GM23338 (cell line): ENCODE results near the gene ROCK2. TPM values are rescaled to one million over a fixed set of nuclear protein-coding genes. Genes with fewer than 3 reads are reported as not detected.

Experiments used
- ATAC-seq: fragments of 200-7000 bp; cut with Tn5 transposase; 3 replicates; pipeline ENCODE4 v1.9.1; 2020
- DNase-seq: peaks from one replicate; pipeline ENCODE4 v3.0.0-alpha.2; 2015; ENCODE audit warnings: low spot score
- H2AFZ ChIP-seq: fragments of 200-600 bp; sonication (generic); 2 replicates; pipeline ENCODE4 v1.8.0; 2016; ENCODE audit warnings: antibody characterized with exemption, mild to moderate bottlenecking, moderate library complexity
- H3F3A ChIP-seq: fragments of 200-600 bp; sonication (generic); replicated peaks from 2 replicates; pipeline ENCODE4 v1.8.0; 2017; ENCODE audit warnings: antibody characterized with exemption, mixed run types, low read depth
- H3K27ac ChIP-seq: fragments of 200-600 bp; sonication (generic); 2 replicates; pipeline ENCODE4 v1.6.1; 2016; ENCODE audit warnings: low read depth
- H3K27me3 ChIP-seq: fragments of 200-600 bp; sonication (generic); 2 replicates; pipeline ENCODE4 v1.8.0; 2016; ENCODE audit warnings: mild to moderate bottlenecking, mixed run types, moderate library complexity; ENCODE audit not compliant: insufficient read depth
- H3K36me3 ChIP-seq: fragments of 200-600 bp; sonication (generic); 2 replicates; pipeline ENCODE4 v1.8.0; 2016; ENCODE audit warnings: mild to moderate bottlenecking; ENCODE audit not compliant: insufficient read depth
- H3K4me1 ChIP-seq: fragments of 200-600 bp; sonication (generic); 2 replicates; pipeline ENCODE4 v1.8.0; 2016; ENCODE audit warnings: mild to moderate bottlenecking, moderate library complexity; ENCODE audit not compliant: insufficient read depth
- H3K4me2 ChIP-seq: fragments of 200-600 bp; sonication (generic); 2 replicates; pipeline ENCODE4 v1.7.1; 2017; ENCODE audit warnings: mixed run types
- H3K4me3 ChIP-seq: fragments of 200-600 bp; sonication (generic); 2 replicates; pipeline ENCODE4 v1.6.1; 2016; ENCODE audit warnings: mixed run types
- H3K79me2 ChIP-seq: fragments of 200-600 bp; sonication (generic); replicated peaks from 2 replicates; pipeline ENCODE4 v1.8.0; 2017; ENCODE audit warnings: mild to moderate bottlenecking; ENCODE audit not compliant: insufficient read depth
- H3K9me2 ChIP-seq: fragments of 200-600 bp; sonication (generic); 2 replicates; pipeline ENCODE4 v1.8.0; 2017; ENCODE audit not compliant: insufficient read depth
- H4K20me1 ChIP-seq: fragments of 200-600 bp; sonication (generic); replicated peaks from 2 replicates; pipeline ENCODE4 v1.8.0; 2017; ENCODE audit warnings: mild to moderate bottlenecking; ENCODE audit not compliant: insufficient read depth
- H3K27ac Mint-ChIP-seq: 2 replicates; pipeline ENCODE4 v1.8.0; 2020; ENCODE audit warnings: inconsistent platforms, mild to moderate bottlenecking, moderate library complexity, mixed read lengths
- H3K27me3 Mint-ChIP-seq: 3 replicates; pipeline ENCODE4 v1.8.0; 2022; ENCODE audit warnings: low read depth, mild to moderate bottlenecking, moderate library complexity, mixed read lengths, inconsistent platforms; ENCODE audit not compliant: insufficient read depth, poor library complexity
- H3K36me3 Mint-ChIP-seq: 3 replicates; pipeline ENCODE4 v1.8.0; 2021; ENCODE audit warnings: low read depth, mild to moderate bottlenecking, inconsistent platforms, moderate library complexity, mixed read lengths
- H3K4me1 Mint-ChIP-seq: 3 replicates; pipeline ENCODE4 v1.8.0; 2020; ENCODE audit warnings: mild to moderate bottlenecking, inconsistent platforms, mixed read lengths
- H3K4me3 Mint-ChIP-seq: 3 replicates; pipeline ENCODE4 v1.8.0; 2021; ENCODE audit warnings: moderate library complexity, mild to moderate bottlenecking, inconsistent platforms, mixed read lengths
- H3K9me3 Mint-ChIP-seq: 3 replicates; pipeline ENCODE4 v1.8.0; 2020; ENCODE audit warnings: moderate library complexity, mild to moderate bottlenecking, inconsistent platforms, mixed read lengths
- CREB1 ChIP-seq: fragments of 250-450 bp; sonication (Bioruptor Pico); IDR thresholded peaks from 2 replicates; pipeline ENCODE4 v1.5.0; 2020; ENCODE audit warnings: low read depth, mild to moderate bottlenecking, moderate library complexity
- EZH2 ChIP-seq: fragments of 200-600 bp; sonication (generic); IDR thresholded peaks from one replicate; pipeline ENCODE4 v1.8.0; 2017; ENCODE audit warnings: antibody characterized with exemption, mild to moderate bottlenecking, low read depth; ENCODE audit not compliant: unreplicated experiment
- EZH2phosphoT487 ChIP-seq: fragments of 200-600 bp; sonication (generic); IDR thresholded peaks from one replicate; pipeline ENCODE4 v1.8.1; 2018; ENCODE audit warnings: antibody characterized with exemption; ENCODE audit not compliant: unreplicated experiment
- JUNB ChIP-seq: IDR thresholded peaks from one replicate; pipeline ENCODE4 v1.6.1; 2016; ENCODE audit warnings: antibody characterized with exemption; ENCODE audit not compliant: unreplicated experiment
- NANOG ChIP-seq: IDR thresholded peaks from 2 replicates; pipeline ENCODE4 v1.6.1; 2016; ENCODE audit warnings: antibody characterized with exemption, borderline replicate concordance
- POLR2AphosphoS5 ChIP-seq: IDR thresholded peaks from 2 replicates; pipeline ENCODE4 v1.6.1; 2016; ENCODE audit warnings: antibody characterized with exemption, low read depth
- STAT1 ChIP-seq: IDR thresholded peaks from one replicate; pipeline ENCODE4 v1.6.1; 2016; ENCODE audit warnings: antibody characterized with exemption; ENCODE audit not compliant: unreplicated experiment
- ZNF114 ChIP-seq: fragments of 250-450 bp; sonication (Bioruptor Pico); IDR thresholded peaks from 2 replicates; pipeline ENCODE4 v1.5.0; 2020; ENCODE audit warnings: mild to moderate bottlenecking, moderate library complexity
- ZNF331 ChIP-seq: fragments of 250-450 bp; sonication (Bioruptor Pico); IDR thresholded peaks from 2 replicates; pipeline ENCODE4 v1.5.0; 2020; ENCODE audit warnings: low read depth, mild to moderate bottlenecking, moderate library complexity
- polyA plus RNA-seq: library from polyadenylated mRNA; unstranded; fragments of >200 nt; fragmentation: Nextera tagmentation; extraction: Ambion mirVana; gene quantifications from 2 replicates; pipeline ENCODE4 v1.2.1, GENCODE V29; 2016
- total RNA-seq: library from RNA; depleted of rRNA; stranded (reverse); fragments of >200 nt; shearing (Covaris generic); gene quantifications from 2 replicates; pipeline ENCODE4 v1.2.3, GENCODE V29; 2014
- TF ChIP-seq, protein P1 (sequence below): IDR thresholded peaks from one replicate; pipeline ENCODE4 v1.6.1; 2018; ENCODE audit warnings: antibody characterized with exemption; ENCODE audit not compliant: unreplicated experiment
- TF ChIP-seq, protein P2 (sequence below): fragments of 250-450 bp; sonication (Bioruptor Pico); IDR thresholded peaks from 2 replicates; pipeline ENCODE4 v1.5.0; 2020; ENCODE audit warnings: mild to moderate bottlenecking, moderate library complexity
- TF ChIP-seq, protein P3 (sequence below): IDR thresholded peaks from 2 replicates; pipeline ENCODE4 v1.6.1; 2016; ENCODE audit warnings: antibody characterized with exemption
- TF ChIP-seq, protein P4 (sequence below), 2 experiments: fragments of 200-600 bp in 1 of 2; sonication (generic) in 1 of 2; conservative IDR thresholded peaks; 2 replicates each; pipeline versions ENCODE4 v1.5.1 to v1.6.1; 2016 to 2017; ENCODE audit warnings: antibody characterized with exemption in 2 of 2, low read depth in 2 of 2, mild to moderate bottlenecking in 2 of 2, moderate library complexity in 1 of 2

ROCK2 gene
- total and polyA plus RNA-seq, 2 experiments from 2014 or later = 16.4 to 28.0 TPM

DNA sequence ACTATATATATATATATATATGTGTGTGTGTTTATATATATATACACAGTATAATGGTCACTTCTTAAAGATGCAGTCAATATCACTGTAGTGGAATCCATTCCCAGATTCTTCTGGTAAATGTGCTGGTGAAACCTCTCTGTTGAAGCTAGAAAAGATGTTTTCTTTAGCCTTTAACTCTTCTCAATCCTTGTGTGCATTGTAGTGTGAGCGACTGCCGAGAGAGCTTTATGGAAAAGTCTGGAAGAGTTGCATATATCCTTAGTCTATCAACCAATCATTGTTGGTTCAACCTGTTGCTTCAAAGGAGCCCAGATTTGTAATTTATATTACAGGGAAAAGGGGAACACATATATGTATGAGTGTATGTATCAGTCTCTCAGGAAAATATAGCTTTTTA lies 161.5 kb downstream of the ROCK2 start:
- DNase-seq (no peak), ATAC-seq (no peak)
- H2AFZ ChIP-seq = no peak overlapping the region
- no peak overlapping the region for H3K4me3 Mint-ChIP-seq
- H3K27ac ChIP-seq = no peak overlapping the region
- no peak overlapping the region for H3K4me3 ChIP-seq
- H3K9me3 Mint-ChIP-seq = no peaks in the 10 kb centered on the region; the same call in 2 of the 3 replicates
- H3K4me2 ChIP-seq = no peak overlapping the region
- no peaks in the 10 kb centered on the region for H3K27me3 ChIP-seq
- peaks cover 10% of the 10 kb centered on the region; the same call in 1 of the 2 replicates for H3K36me3 ChIP-seq
- H3K4me1 ChIP-seq = no peaks in the 10 kb centered on the region
- H3K27ac Mint-ChIP-seq = no peak overlapping the region
- no peaks in the 10 kb centered on the region for H3K9me2 ChIP-seq
- no peaks in the 10 kb centered on the region for H4K20me1 ChIP-seq
- TF ChIP-seq, protein P1, sequence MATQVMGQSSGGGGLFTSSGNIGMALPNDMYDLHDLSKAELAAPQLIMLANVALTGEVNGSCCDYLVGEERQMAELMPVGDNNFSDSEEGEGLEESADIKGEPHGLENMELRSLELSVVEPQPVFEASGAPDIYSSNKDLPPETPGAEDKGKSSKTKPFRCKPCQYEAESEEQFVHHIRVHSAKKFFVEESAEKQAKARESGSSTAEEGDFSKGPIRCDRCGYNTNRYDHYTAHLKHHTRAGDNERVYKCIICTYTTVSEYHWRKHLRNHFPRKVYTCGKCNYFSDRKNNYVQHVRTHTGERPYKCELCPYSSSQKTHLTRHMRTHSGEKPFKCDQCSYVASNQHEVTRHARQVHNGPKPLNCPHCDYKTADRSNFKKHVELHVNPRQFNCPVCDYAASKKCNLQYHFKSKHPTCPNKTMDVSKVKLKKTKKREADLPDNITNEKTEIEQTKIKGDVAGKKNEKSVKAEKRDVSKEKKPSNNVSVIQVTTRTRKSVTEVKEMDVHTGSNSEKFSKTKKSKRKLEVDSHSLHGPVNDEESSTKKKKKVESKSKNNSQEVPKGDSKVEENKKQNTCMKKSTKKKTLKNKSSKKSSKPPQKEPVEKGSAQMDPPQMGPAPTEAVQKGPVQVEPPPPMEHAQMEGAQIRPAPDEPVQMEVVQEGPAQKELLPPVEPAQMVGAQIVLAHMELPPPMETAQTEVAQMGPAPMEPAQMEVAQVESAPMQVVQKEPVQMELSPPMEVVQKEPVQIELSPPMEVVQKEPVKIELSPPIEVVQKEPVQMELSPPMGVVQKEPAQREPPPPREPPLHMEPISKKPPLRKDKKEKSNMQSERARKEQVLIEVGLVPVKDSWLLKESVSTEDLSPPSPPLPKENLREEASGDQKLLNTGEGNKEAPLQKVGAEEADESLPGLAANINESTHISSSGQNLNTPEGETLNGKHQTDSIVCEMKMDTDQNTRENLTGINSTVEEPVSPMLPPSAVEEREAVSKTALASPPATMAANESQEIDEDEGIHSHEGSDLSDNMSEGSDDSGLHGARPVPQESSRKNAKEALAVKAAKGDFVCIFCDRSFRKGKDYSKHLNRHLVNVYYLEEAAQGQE = no peak
- TF ChIP-seq, protein P2, sequence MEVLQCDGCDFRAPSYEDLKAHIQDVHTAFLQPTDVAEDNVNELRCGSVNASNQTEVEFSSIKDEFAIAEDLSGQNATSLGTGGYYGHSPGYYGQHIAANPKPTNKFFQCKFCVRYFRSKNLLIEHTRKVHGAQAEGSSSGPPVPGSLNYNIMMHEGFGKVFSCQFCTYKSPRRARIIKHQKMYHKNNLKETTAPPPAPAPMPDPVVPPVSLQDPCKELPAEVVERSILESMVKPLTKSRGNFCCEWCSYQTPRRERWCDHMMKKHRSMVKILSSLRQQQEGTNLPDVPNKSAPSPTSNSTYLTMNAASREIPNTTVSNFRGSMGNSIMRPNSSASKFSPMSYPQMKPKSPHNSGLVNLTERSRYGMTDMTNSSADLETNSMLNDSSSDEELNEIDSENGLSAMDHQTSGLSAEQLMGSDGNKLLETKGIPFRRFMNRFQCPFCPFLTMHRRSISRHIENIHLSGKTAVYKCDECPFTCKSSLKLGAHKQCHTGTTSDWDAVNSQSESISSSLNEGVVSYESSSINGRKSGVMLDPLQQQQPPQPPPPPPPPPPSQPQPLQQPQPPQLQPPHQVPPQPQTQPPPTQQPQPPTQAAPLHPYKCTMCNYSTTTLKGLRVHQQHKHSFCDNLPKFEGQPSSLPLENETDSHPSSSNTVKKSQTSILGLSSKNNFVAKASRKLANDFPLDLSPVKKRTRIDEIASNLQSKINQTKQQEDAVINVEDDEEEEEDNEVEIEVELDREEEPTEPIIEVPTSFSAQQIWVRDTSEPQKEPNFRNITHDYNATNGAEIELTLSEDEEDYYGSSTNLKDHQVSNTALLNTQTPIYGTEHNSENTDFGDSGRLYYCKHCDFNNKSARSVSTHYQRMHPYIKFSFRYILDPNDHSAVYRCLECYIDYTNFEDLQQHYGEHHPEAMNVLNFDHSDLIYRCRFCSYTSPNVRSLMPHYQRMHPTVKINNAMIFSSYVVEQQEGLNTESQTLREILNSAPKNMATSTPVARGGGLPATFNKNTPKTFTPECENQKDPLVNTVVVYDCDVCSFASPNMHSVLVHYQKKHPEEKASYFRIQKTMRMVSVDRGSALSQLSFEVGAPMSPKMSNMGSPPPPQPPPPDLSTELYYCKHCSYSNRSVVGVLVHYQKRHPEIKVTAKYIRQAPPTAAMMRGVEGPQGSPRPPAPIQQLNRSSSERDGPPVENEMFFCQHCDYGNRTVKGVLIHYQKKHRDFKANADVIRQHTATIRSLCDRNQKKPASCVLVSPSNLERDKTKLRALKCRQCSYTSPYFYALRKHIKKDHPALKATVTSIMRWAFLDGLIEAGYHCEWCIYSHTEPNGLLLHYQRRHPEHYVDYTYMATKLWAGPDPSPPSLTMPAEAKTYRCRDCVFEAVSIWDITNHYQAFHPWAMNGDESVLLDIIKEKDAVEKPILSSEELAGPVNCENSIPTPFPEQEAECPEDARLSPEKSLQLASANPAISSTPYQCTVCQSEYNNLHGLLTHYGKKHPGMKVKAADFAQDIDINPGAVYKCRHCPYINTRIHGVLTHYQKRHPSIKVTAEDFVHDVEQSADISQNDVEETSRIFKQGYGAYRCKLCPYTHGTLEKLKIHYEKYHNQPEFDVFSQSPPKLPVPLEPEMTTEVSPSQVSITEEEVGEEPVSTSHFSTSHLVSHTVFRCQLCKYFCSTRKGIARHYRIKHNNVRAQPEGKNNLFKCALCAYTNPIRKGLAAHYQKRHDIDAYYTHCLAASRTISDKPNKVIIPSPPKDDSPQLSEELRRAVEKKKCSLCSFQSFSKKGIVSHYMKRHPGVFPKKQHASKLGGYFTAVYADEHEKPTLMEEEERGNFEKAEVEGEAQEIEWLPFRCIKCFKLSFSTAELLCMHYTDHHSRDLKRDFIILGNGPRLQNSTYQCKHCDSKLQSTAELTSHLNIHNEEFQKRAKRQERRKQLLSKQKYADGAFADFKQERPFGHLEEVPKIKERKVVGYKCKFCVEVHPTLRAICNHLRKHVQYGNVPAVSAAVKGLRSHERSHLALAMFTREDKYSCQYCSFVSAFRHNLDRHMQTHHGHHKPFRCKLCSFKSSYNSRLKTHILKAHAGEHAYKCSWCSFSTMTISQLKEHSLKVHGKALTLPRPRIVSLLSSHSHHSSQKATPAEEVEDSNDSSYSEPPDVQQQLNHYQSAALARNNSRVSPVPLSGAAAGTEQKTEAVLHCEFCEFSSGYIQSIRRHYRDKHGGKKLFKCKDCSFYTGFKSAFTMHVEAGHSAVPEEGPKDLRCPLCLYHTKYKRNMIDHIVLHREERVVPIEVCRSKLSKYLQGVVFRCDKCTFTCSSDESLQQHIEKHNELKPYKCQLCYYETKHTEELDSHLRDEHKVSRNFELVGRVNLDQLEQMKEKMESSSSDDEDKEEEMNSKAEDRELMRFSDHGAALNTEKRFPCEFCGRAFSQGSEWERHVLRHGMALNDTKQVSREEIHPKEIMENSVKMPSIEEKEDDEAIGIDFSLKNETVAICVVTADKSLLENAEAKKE (CRISPR knock-in tag) = no peak
- TF ChIP-seq, protein P3, sequence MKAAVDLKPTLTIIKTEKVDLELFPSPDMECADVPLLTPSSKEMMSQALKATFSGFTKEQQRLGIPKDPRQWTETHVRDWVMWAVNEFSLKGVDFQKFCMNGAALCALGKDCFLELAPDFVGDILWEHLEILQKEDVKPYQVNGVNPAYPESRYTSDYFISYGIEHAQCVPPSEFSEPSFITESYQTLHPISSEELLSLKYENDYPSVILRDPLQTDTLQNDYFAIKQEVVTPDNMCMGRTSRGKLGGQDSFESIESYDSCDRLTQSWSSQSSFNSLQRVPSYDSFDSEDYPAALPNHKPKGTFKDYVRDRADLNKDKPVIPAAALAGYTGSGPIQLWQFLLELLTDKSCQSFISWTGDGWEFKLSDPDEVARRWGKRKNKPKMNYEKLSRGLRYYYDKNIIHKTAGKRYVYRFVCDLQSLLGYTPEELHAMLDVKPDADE = no peak
- TF ChIP-seq ZNF331 (no peak), EZH2 (no peak), NANOG (no peak), CREB1 (CRISPR knock-in tag) (no peak), ZNF114 (CRISPR knock-in tag) (no peak), STAT1 (no peak), EZH2phosphoT487 (no peak), POLR2AphosphoS5 (no peak), JUNB (no peak)
- TF ChIP-seq, protein P4, sequence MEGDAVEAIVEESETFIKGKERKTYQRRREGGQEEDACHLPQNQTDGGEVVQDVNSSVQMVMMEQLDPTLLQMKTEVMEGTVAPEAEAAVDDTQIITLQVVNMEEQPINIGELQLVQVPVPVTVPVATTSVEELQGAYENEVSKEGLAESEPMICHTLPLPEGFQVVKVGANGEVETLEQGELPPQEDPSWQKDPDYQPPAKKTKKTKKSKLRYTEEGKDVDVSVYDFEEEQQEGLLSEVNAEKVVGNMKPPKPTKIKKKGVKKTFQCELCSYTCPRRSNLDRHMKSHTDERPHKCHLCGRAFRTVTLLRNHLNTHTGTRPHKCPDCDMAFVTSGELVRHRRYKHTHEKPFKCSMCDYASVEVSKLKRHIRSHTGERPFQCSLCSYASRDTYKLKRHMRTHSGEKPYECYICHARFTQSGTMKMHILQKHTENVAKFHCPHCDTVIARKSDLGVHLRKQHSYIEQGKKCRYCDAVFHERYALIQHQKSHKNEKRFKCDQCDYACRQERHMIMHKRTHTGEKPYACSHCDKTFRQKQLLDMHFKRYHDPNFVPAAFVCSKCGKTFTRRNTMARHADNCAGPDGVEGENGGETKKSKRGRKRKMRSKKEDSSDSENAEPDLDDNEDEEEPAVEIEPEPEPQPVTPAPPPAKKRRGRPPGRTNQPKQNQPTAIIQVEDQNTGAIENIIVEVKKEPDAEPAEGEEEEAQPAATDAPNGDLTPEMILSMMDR (conservative IDR thresholded peaks at IDR 0.05; ENCODE audit: low read depth in 2 of 2) = no peak
- H3K4me1 Mint-ChIP-seq = no peaks in the 10 kb centered on the region
- H3K36me3 Mint-ChIP-seq = no peaks in the 10 kb centered on the region; the same call in 2 of the 3 replicates
- H3K27me3 Mint-ChIP-seq = no peaks in the 10 kb centered on the region
- H3K79me2 ChIP-seq = no peaks in the 10 kb centered on the region
- no peaks in the 10 kb centered on the region for H3F3A ChIP-seq
